H1 (cell line): ENCODE data around the gene BEX2. TPM values are rescaled to one million over a fixed set of nuclear protein-coding genes. Genes with fewer than 3 reads are reported as not detected.
"Not testable (repeated sequence)": the region's sequence is repeated elsewhere in the genome, so short reads cannot be mapped to it uniquely, and the experiment has no call there.

Experiments used
- CTCF ChIA-PET: fragments of 300-600 bp; sonication (Branson Sonifier 250); formaldehyde crosslinking; loops from one replicate; lab custom pipeline; 2021; ENCODE audit not compliant: partially characterized antibody; lab: Charles Lee
- POLR2A ChIA-PET: fragments of 300-600 bp; sonication (Branson Sonifier 250); formaldehyde crosslinking; loops from one replicate; lab custom pipeline; 2021; ENCODE audit warnings: inconsistent platforms; ENCODE audit not compliant: partially characterized antibody; lab: Charles Lee
- DNase-seq, 2 experiments: peaks; one replicate each; pipeline versions ENCODE4 v3.0.0 to v3.0.0-alpha.2; 2010 to 2022; ENCODE audit warnings: low spot score in 2 of 2, low read depth in 1 of 2, mixed read lengths in 1 of 2
- FAIRE-seq: peaks from 2 replicates; lab custom pipeline; 2011; peaks lifted over from hg19 to GRCh38; lab: Jason Lieb, UNC
- H2AFZ ChIP-seq: 2 replicates; pipeline ENCODE4 v1.8.1; 2012; ENCODE audit warnings: low read length, inconsistent platforms
- H2AK5ac ChIP-seq: 2 replicates; pipeline ENCODE4 v1.6.1; 2013; ENCODE audit warnings: low read depth, low read length
- H2BK120ac ChIP-seq: replicated peaks from 2 replicates; pipeline ENCODE3; 2013; ENCODE audit warnings: low read depth, low read length, inconsistent platforms
- H2BK12ac ChIP-seq: 2 replicates; pipeline ENCODE4 v1.6.1; 2013; ENCODE audit warnings: low read depth, low read length
- H2BK15ac ChIP-seq: 2 replicates; pipeline ENCODE4 v1.6.1; 2013; ENCODE audit warnings: low read length
- H2BK20ac ChIP-seq: 2 replicates; pipeline ENCODE4 v1.6.1; 2013; ENCODE audit warnings: low read length
- H2BK5ac ChIP-seq: 2 replicates; pipeline ENCODE4 v1.6.1; 2013; ENCODE audit warnings: low read depth, low read length
- H3K14ac ChIP-seq: 2 replicates; pipeline ENCODE4 v1.6.1; 2013; ENCODE audit warnings: inconsistent platforms; ENCODE audit not compliant: insufficient read length
- H3K18ac ChIP-seq: 2 replicates; pipeline ENCODE4 v1.6.1; 2013; ENCODE audit warnings: low read length; ENCODE audit errors: extremely low read depth
- H3K23ac ChIP-seq: 2 replicates; pipeline ENCODE4 v1.6.1; 2013; ENCODE audit warnings: inconsistent platforms; ENCODE audit not compliant: insufficient read length
- H3K23me2 ChIP-seq: 2 replicates; pipeline ENCODE4 v1.6.1; 2013; ENCODE audit warnings: low read depth, low read length
- H3K27ac ChIP-seq: 2 replicates; pipeline ENCODE4 v1.6.1; 2011; ENCODE audit warnings: low read depth, low read length, inconsistent platforms
- H3K27me3 ChIP-seq, 4 experiments: replicated peaks in 1 of 4; 1 replicate in 1 of 4; 2 replicates in 3 of 4; pipeline versions ENCODE4 v1.6.1 to v1.8.1; 2011 to 2013; ENCODE audit warnings: low read length in 3 of 4, mild to moderate bottlenecking in 3 of 4, inconsistent platforms in 2 of 4, mixed read lengths in 2 of 4, moderate library complexity in 1 of 4; ENCODE audit not compliant: control insufficient read depth in 3 of 4, insufficient read depth in 3 of 4; ENCODE audit errors: extremely low read depth in 1 of 4
- H3K36me3 ChIP-seq, 4 experiments: 2 replicates each; pipeline versions ENCODE4 v1.6.1 to v1.8.1; 2011 to 2013; ENCODE audit warnings: mild to moderate bottlenecking in 4 of 4, low read length in 3 of 4, moderate library complexity in 2 of 4, control low read depth in 1 of 4, inconsistent platforms in 1 of 4; ENCODE audit not compliant: insufficient read depth in 4 of 4, control insufficient read depth in 2 of 4
- H3K4ac ChIP-seq: replicated peaks from 2 replicates; pipeline ENCODE3; 2013; ENCODE audit warnings: low read length, low read depth, mixed read lengths, inconsistent platforms; ENCODE audit not compliant: insufficient read length
- H3K4me1 ChIP-seq, 4 experiments: replicated peaks in 1 of 4; 1 replicate in 1 of 4; 2 replicates in 3 of 4; pipeline versions ENCODE4 v1.6.1 to v1.8.1; 2011 to 2013; ENCODE audit warnings: low read length in 3 of 4, inconsistent platforms in 2 of 4, mixed read lengths in 1 of 4; ENCODE audit not compliant: insufficient read depth in 4 of 4, control insufficient read depth in 3 of 4
- H3K4me2 ChIP-seq, 2 experiments: 2 replicates each; pipeline versions ENCODE4 v1.6.1 to v1.8.1; 2011 to 2013; ENCODE audit warnings: low read depth in 2 of 2, low read length in 2 of 2, control low read depth in 1 of 2, inconsistent platforms in 1 of 2, mild to moderate bottlenecking in 1 of 2; ENCODE audit not compliant: insufficient read depth in 1 of 2
- H3K4me3 ChIP-seq, 4 experiments: fragments of 200-600, 300-600 bp in 1 of 4; sonication (generic), shearing (Covaris generic), sonication (Bioruptor Twin) in 1 of 4; 2 replicates each; pipeline versions ENCODE4 v1.5.1 to v1.8.1; 2011 to 2016; ENCODE audit warnings: low read length in 4 of 4, low read depth in 3 of 4, control low read depth in 2 of 4, inconsistent platforms in 2 of 4, mild to moderate bottlenecking in 2 of 4, mixed read lengths in 1 of 4, moderate library complexity in 1 of 4; ENCODE audit not compliant: insufficient read depth in 2 of 4; ENCODE audit errors: extremely low read depth in 1 of 4
- H3K56ac ChIP-seq: replicated peaks from 2 replicates; pipeline ENCODE3; 2013; ENCODE audit warnings: low read depth, mild to moderate bottlenecking, mixed read lengths, low read length, inconsistent platforms; ENCODE audit not compliant: insufficient read length
- H3K79me1 ChIP-seq: 2 replicates; pipeline ENCODE4 v1.6.1; 2013; ENCODE audit warnings: low read depth, low read length, control low read depth
- H3K79me2 ChIP-seq, 2 experiments: 2 replicates each; pipeline versions ENCODE4 v1.6.1 to v1.8.1; 2012 to 2013; ENCODE audit warnings: low read length in 2 of 2, mild to moderate bottlenecking in 2 of 2, inconsistent platforms in 1 of 2; ENCODE audit not compliant: insufficient read depth in 2 of 2, control insufficient read depth in 1 of 2
- H3K9ac ChIP-seq, 4 experiments: replicated peaks in 1 of 4; 1 replicate in 1 of 4; 2 replicates in 3 of 4; pipeline versions ENCODE4 v1.6.1 to v1.8.1; 2011 to 2013; ENCODE audit warnings: low read depth in 3 of 4, low read length in 3 of 4, control low read depth in 2 of 4, mild to moderate bottlenecking in 2 of 4, moderate library complexity in 2 of 4, inconsistent platforms in 1 of 4; ENCODE audit errors: extremely low read depth in 1 of 4
- H3K9me3 ChIP-seq, 2 experiments: 2 replicates each; pipeline versions ENCODE4 v1.6.1 to v1.8.1; 2012 to 2013; ENCODE audit warnings: mild to moderate bottlenecking in 2 of 2, moderate library complexity in 2 of 2, control low read depth in 1 of 2, inconsistent platforms in 1 of 2, low read depth in 1 of 2, low read length in 1 of 2, mixed read lengths in 1 of 2; ENCODE audit not compliant: insufficient read depth in 2 of 2
- H4K20me1 ChIP-seq, 2 experiments: replicated peaks in 1 of 2; 2 replicates each; pipeline versions ENCODE3 to v1.8.1; 2011 to 2013; ENCODE audit warnings: inconsistent platforms in 2 of 2, low read length in 2 of 2, mild to moderate bottlenecking in 1 of 2; ENCODE audit not compliant: insufficient read depth in 2 of 2, control insufficient read depth in 1 of 2
- H4K5ac ChIP-seq: 2 replicates; pipeline ENCODE4 v1.6.1; 2013; ENCODE audit warnings: low read length, low read depth, mixed read lengths, inconsistent platforms; ENCODE audit not compliant: insufficient read length
- H4K8ac ChIP-seq: 2 replicates; pipeline ENCODE4 v1.8.0; 2013; ENCODE audit warnings: mild to moderate bottlenecking, moderate library complexity, low read length, inconsistent platforms; ENCODE audit not compliant: insufficient read depth; ENCODE audit errors: extremely low read depth
- H4K91ac ChIP-seq: replicated peaks from 2 replicates; pipeline ENCODE3; 2013; ENCODE audit warnings: low read length, mixed read lengths, inconsistent platforms; ENCODE audit not compliant: insufficient read length
- WGBS, 2 experiments: shearing (Covaris generic) in 1 of 2; methylation state at CpG; one replicate each; pipeline versions ENCODE4 v1.1.6 to v1.1.7; 2013 to 2015; ENCODE audit warnings: low lambda C conversion rate in 2 of 2, mixed read lengths in 2 of 2, inconsistent platforms in 1 of 2, low coverage in 1 of 2, missing lambda C conversion rate in 1 of 2; ENCODE audit not compliant: insufficient replicate concordance in 2 of 2, insufficient coverage in 1 of 2, insufficient read length in 1 of 2; ENCODE audit errors: extremely low coverage in 1 of 2, missing lambda C conversion rate in 1 of 2; 5-methylcytosine and 5-hydroxymethylcytosine counted together
- polyA plus RNA-seq, 7 experiments: library from polyadenylated mRNA; depleted of rRNA in 3 of 7; stranded (reverse) in 5 of 7; unstranded in 2 of 7; fragments of >200 nt in 5 of 7; fragments of 200-250 nt in 2 of 7; gene quantifications; 1 replicate in 5 of 7; 2 replicates in 1 of 7; 4 replicates in 1 of 7; pipeline versions ENCODE4 v1.2.1 to v1.2.3, GENCODE V29; 2011 to 2013; ENCODE audit warnings: missing spikeins in 2 of 7, mixed read lengths in 2 of 7
- total RNA-seq: library from RNA; stranded (reverse); fragmentation: NEBNext Ultra II Directional; extraction: Animal tissue kit (Norgen Biotek cat#: 25700); gene quantifications from 2 replicates; pipeline ENCODE4 v1.2.1, GENCODE V29; 2021

The BEX2 gene
- total and polyA plus RNA-seq, 2 of the 8 experiments (the other 6 are each of a cell fraction or from before 2014, with no cell fraction given), result 53.8 to 60.2 TPM

DNA sequence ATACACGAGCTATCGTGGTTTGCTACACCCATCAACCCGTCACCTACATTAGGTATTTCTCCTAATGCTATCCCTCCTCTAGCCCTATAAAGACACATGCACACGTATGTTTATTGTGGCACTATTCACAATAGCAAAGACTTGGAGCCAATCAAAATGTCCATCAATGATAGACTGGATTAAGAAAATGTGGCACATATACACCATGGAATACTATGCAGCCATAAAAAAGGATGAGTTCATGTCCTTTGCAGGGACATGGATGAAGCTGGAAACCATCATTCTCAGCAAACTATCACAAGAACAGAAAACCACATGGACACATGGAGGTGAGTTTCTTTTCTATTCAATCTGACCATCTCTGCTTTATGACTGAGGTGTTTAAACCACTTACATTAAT lies 5.1 kb downstream of the BEX2 start:
- H2BK20ac ChIP-seq, H3K27ac ChIP-seq, H4K5ac ChIP-seq, H3K9me3 ChIP-seq, FAIRE-seq, H2AK5ac ChIP-seq, H3K4me3 ChIP-seq, H2BK5ac ChIP-seq, H3K56ac ChIP-seq, CTCF ChIA-PET, POLR2A ChIA-PET, H4K8ac ChIP-seq, H3K4ac ChIP-seq, H4K20me1 ChIP-seq, H3K18ac ChIP-seq, H2BK12ac ChIP-seq, H3K14ac ChIP-seq, H2BK15ac ChIP-seq, H3K23me2 ChIP-seq, H3K79me1 ChIP-seq, H3K4me2 ChIP-seq, H4K91ac ChIP-seq, H3K79me2 ChIP-seq, H2BK120ac ChIP-seq, H3K27me3 ChIP-seq, DNase-seq, H3K23ac ChIP-seq, H3K9ac ChIP-seq, H2AFZ ChIP-seq, H3K36me3 ChIP-seq, H3K4me1 ChIP-seq: not testable (repeated sequence)
- 91% methylated on average over 4 of the region's 4 CpGs; no CpG with 5 or more reads in 1 of the 2 experiments for WGBS, 2 experiments
